Measurements from ENCODE around the gene CCDC106.

CCDC106 gene

DNA sequence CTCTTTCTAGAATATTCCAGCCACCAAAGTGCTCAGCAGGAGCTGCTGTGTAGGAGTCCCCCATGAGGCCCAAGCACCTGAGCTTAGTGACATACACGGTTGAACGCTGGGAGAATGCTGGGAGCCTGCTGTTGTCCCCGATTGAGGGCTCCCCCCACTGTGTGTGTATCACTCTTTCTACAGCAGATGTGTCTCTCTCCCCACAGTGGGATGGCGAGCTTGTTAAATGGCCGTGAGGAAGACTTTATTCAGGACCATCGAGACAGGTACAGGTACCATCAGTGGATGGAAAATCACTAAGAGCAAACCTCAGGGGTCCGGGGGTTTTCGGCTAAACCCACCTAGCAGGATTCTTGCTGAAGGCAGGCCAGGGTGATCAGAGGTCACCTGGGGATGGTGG lies 49.7 kb downstream of the CCDC106 start:
- TF ChIP-seq CTCF (IDR thresholded peaks at IDR 0.05; ENCODE audit: low read depth, low read length, missing control alignments): no peak
- no peak overlapping the region for H3K4me3 ChIP-seq (ENCODE audit: low read depth, low read length)
- DNase-seq (ENCODE audit: low read depth): no peak

DNA sequence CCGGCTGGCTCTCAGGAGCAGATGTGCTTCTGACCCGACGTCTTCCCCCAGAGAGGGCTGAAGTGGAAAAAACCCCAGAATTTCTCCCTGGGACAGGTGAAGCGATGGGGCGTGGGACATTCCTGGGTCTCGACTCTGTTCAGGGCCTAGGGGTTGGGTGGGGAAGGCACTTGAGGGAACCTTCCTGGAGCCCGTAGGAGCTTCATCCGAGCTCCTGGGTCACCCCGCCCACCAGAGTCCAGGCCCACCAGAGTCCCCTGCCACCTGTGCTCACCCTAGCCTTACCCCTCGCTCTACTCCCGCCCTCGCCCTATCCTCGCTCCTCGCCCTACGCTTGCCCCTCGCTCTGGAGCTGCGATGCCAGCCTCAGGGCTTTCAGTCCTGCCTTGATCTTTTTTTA lies 50.2 kb downstream of the CCDC106 start:
- H3K4me3 ChIP-seq (ENCODE audit: low read depth, low read length): no peak overlapping the region
- TF ChIP-seq CTCF (IDR thresholded peaks at IDR 0.05; ENCODE audit: low read depth, low read length, missing control alignments): no peak
- DNase-seq (ENCODE audit: low read depth): no peak

- no peak for DNase-seq (ENCODE audit: low read depth)
- H3K4me3 ChIP-seq (ENCODE audit: low read depth, low read length): no peak overlapping the region
- no peak for TF ChIP-seq CTCF (IDR thresholded peaks at IDR 0.05; ENCODE audit: low read depth, low read length, missing control alignments)
Measured at GRCh38 chr19:55699221-55699620, 51.2 kb downstream of the CCDC106 start.

GRCh38 chr19:55700813-55701212 lies 52.8 kb downstream of the CCDC106 start:
- no peak for TF ChIP-seq CTCF (IDR thresholded peaks at IDR 0.05; ENCODE audit: low read depth, low read length, missing control alignments)
- no peak overlapping the region for H3K4me3 ChIP-seq (ENCODE audit: low read depth, low read length)
- DNase-seq (ENCODE audit: low read depth): no peak

GRCh38 chr19:55702131-55702627 lies 54.2 kb downstream of the CCDC106 start:
- DNase-seq (ENCODE audit: low read depth): no peak
- H3K4me3 ChIP-seq (ENCODE audit: low read depth, low read length): no peak overlapping the region
- no peak for TF ChIP-seq CTCF (IDR thresholded peaks at IDR 0.05; ENCODE audit: low read depth, low read length, missing control alignments)
